ENCODE results near the gene CRTAC1. TPM values are rescaled to one million over a fixed set of nuclear protein-coding genes. Genes with fewer than 3 reads are reported as not detected.

The CRTAC1 gene
- polyA plus RNA-seq, 3 donors = not detected

DNA sequence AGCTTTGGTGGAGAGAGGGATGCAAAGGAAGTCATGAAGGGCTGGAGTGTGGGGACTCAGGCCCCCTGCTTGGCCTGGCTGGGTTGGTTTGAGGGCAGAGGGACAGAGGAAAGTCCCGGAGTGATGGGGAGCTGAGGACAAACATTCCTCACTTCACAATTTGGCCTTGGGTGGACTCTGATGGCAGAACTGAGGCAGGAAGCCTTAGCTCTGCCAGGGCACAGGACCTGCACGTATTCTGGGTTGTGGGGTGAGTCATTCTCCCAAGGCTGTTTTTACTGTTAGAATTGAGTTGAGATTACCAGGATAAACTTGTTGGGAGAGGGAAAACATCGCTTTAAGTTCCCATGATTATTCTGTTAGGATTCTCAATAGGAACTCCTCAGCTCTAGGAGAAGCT lies 178.1 kb downstream of the CRTAC1 start:
- Mint-ChIP-seq H3K4me1 (peaks cover 11% of the 10 kb centered on the region), H3K4me3 (peak overlapping the region in 1 of 2 donors; percentile 24), H3K27ac (no peak overlapping the region), H3K36me3 (peaks cover 0 to 1% of the 10 kb centered on the region in 2 donors), H3K9me3 (peaks cover 0 to 17% (median 4%) of the 10 kb centered on the region in 7 donors), H3K27me3 (ENCODE audit: low read depth in 3 of 3) (peaks cover 44 to 64% (median 49%) of the 10 kb centered on the region in 3 donors)
- peaks cover 0 to 12% of the 10 kb centered on the region in 2 donors for H3K9me3 ChIP-seq (replicated peaks in 1 of 2; ENCODE audit: control insufficient read depth in 1 of 2, insufficient read depth in 1 of 2, low read length in 2 of 2)
- no peak overlapping the region for H2AFZ ChIP-seq (ENCODE audit: insufficient read depth, low read depth, low read length, poor library complexity, severe bottlenecking)
- no peak overlapping the region for H3K4me2 ChIP-seq (replicated peaks; ENCODE audit: extremely low read depth, low read length, poor library complexity, severe bottlenecking)
- intact Hi-C loops (cut with micrococcal nuclease) = no loop called here
- WGBS (ENCODE audit: insufficient coverage) = 90% methylated on average over 1 of the region's 3 CpGs
- no peak for DNase-seq
- H3K4me3 ChIP-seq (replicated peaks in 1 of 3; ENCODE audit: low read depth in 2 of 3, low read length in 3 of 3) = no peak overlapping the region
- H4K20me1 ChIP-seq (ENCODE audit: insufficient read depth, low read length) = no peaks in the 10 kb centered on the region
- H3K36me3 ChIP-seq (replicated peaks in 1 of 2; ENCODE audit: control insufficient read depth in 1 of 2, insufficient read depth in 2 of 2, low read length in 2 of 2) = no peaks in the 10 kb centered on the region
- H3K4me1 ChIP-seq (ENCODE audit: control insufficient read depth in 1 of 2, insufficient read depth in 2 of 2, low read length in 2 of 2) = peaks cover 4 to 6% of the 10 kb centered on the region in 2 donors
- H3K9ac ChIP-seq (ENCODE audit: insufficient read depth, low read length, poor library complexity, severe bottlenecking) = no peak overlapping the region
- TF ChIP-seq, protein P1, sequence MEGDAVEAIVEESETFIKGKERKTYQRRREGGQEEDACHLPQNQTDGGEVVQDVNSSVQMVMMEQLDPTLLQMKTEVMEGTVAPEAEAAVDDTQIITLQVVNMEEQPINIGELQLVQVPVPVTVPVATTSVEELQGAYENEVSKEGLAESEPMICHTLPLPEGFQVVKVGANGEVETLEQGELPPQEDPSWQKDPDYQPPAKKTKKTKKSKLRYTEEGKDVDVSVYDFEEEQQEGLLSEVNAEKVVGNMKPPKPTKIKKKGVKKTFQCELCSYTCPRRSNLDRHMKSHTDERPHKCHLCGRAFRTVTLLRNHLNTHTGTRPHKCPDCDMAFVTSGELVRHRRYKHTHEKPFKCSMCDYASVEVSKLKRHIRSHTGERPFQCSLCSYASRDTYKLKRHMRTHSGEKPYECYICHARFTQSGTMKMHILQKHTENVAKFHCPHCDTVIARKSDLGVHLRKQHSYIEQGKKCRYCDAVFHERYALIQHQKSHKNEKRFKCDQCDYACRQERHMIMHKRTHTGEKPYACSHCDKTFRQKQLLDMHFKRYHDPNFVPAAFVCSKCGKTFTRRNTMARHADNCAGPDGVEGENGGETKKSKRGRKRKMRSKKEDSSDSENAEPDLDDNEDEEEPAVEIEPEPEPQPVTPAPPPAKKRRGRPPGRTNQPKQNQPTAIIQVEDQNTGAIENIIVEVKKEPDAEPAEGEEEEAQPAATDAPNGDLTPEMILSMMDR (IDR thresholded peaks at IDR 0.05) = no peak
- no peaks in the 10 kb centered on the region for H3K79me2 ChIP-seq (ENCODE audit: insufficient read depth, low read length)
- H3K27me3 ChIP-seq (ENCODE audit: control insufficient read depth in 2 of 2, insufficient read depth in 2 of 2, low read length in 2 of 2) = peaks cover 34 to 50% of the 10 kb centered on the region in 2 donors
- no peak overlapping the region for H3K27ac ChIP-seq (ENCODE audit: low read depth in 1 of 2, low read length in 2 of 2)

DNA sequence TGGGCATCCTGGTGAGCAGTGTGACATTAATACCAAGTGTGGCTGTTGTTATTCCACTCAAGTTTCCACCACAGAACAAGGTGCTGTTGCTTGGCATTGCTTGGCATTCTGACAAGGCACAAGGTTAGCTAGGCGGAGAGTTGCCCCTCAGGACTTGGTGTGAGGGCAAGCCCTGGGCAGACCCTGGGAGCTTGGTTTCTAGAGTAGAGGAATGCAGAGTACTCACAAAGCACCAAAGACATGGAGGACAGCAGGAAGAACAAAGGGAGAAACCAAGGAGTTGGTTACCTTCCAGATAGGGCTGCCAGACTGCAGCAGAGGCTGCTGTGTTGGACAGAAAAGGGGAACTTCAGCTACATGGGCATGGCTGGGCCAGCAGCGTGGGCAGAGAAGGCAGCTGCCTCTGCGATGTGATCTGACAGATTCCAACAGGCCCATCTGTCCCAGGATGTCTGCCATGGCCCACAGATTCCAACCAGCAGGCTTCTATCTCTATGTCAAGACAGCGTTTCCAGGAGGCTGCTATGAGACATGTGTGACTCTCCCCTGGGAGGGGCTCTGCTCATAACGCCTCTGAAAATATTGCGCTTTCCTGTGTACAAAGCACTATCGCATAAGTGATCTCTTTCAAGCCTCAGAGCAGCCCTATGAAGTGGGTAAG lies 178.9 kb downstream of the CRTAC1 start:
- peaks cover 0 to 17% (median 2%) of the 10 kb centered on the region in 7 donors for H3K9me3 Mint-ChIP-seq
- H3K9me3 ChIP-seq (replicated peaks in 1 of 2; ENCODE audit: control insufficient read depth in 1 of 2, insufficient read depth in 1 of 2, low read length in 2 of 2) = peaks cover 0 to 12% of the 10 kb centered on the region in 2 donors
- H3K36me3 Mint-ChIP-seq = peaks cover 0 to 1% of the 10 kb centered on the region in 2 donors
- peaks cover 4 to 6% of the 10 kb centered on the region in 2 donors for H3K4me1 ChIP-seq (ENCODE audit: control insufficient read depth in 1 of 2, insufficient read depth in 2 of 2, low read length in 2 of 2)
- H2AFZ ChIP-seq (ENCODE audit: insufficient read depth, low read depth, low read length, poor library complexity, severe bottlenecking) = no peak overlapping the region
- no peaks in the 10 kb centered on the region for H3K79me2 ChIP-seq (ENCODE audit: insufficient read depth, low read length)
- H3K36me3 ChIP-seq (replicated peaks in 1 of 2; ENCODE audit: control insufficient read depth in 1 of 2, insufficient read depth in 2 of 2, low read length in 2 of 2) = no peaks in the 10 kb centered on the region
- peaks cover 36 to 58% of the 10 kb centered on the region in 2 donors for H3K27me3 ChIP-seq (ENCODE audit: control insufficient read depth in 2 of 2, insufficient read depth in 2 of 2, low read length in 2 of 2)
- peaks cover 44 to 70% (median 55%) of the 10 kb centered on the region in 3 donors for H3K27me3 Mint-ChIP-seq (ENCODE audit: low read depth in 3 of 3)
- H3K4me3 Mint-ChIP-seq = peak overlapping the region in 1 of 2 donors; percentile 78
- no peak for DNase-seq
- intact Hi-C loops (cut with micrococcal nuclease) = no loop called here
- H3K4me1 Mint-ChIP-seq = peaks cover 11% of the 10 kb centered on the region
- H3K27ac ChIP-seq (ENCODE audit: low read depth in 1 of 2, low read length in 2 of 2) = no peak overlapping the region
- TF ChIP-seq, protein P1 (IDR thresholded peaks at IDR 0.05) = no peak
- H4K20me1 ChIP-seq (ENCODE audit: insufficient read depth, low read length) = no peaks in the 10 kb centered on the region
- no peak overlapping the region for H3K27ac Mint-ChIP-seq
- H3K4me3 ChIP-seq (replicated peaks in 1 of 3; ENCODE audit: low read depth in 2 of 3, low read length in 3 of 3) = no peak overlapping the region
- H3K4me2 ChIP-seq (replicated peaks; ENCODE audit: extremely low read depth, low read length, poor library complexity, severe bottlenecking) = no peak overlapping the region
- 58% methylated on average over 5 of the region's 7 CpGs for WGBS (ENCODE audit: insufficient coverage)
- H3K9ac ChIP-seq (ENCODE audit: insufficient read depth, low read length, poor library complexity, severe bottlenecking) = no peak overlapping the region
